Activated CD4-positive, alpha-beta T cell treated with anti-CD3 and anti-CD28 coated beads, Interleukin-2, amount 50 U/mL, for 4 hours (primary cell): ENCODE measurements around the gene KYAT1.
A peak's percentile ranks its signal among the peaks of the same experiment; 100 is the strongest.

Experiments
- DNase-seq, 2 experiments: peaks; one replicate each; pipeline ENCODE4 v3.0.0-alpha.2; 2020

The KYAT1 gene

DNA sequence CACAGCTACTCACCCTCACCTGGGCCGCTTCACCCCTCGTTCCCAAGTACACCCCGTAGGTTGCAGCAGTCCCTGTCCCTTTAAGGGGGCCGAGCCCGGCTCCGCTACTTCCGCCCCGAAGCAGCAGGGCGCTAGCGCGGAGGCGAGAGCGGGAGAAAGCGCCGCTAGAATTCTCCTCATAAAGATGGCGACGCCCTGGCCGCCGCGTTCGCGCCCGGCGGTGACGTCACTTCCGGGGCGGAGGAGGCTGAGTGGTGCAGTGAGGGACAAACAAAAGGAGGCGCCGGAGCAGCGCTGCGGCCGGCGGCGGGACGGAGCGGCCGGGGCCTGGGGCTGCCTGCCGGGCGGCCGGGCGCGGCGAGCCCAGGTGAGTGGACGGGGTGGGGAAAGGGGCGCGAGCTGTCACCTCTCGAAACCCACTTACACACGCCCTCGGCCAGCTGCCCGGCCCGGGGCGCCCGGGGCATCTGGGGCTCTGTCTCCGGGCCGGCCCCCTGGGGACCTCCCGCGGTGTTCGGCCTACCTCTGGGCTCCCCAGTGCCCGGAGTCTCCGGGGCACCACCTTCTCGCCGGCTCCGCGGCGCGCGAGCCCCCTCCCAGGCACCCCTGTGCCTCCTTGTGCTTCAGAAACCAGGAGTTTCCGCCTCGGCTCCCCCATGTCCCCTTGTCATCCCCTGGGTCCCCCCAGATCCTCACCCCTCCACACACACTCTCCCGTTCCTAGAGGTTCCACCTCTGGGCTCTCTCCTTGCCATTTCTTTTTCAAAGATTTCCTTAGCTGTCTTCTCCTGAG, at the start of gene KYAT1, which contains the start of gene LRRC8A:
Gene KYAT1, minus strand, starts transcription at position 67 of the 793 bp plus-strand sequence. CDS start 36,545 bp downstream, outside the sequence.
Gene LRRC8A, plus strand, starts transcription at position 250 of the 793 bp plus-strand sequence. CDS start 25,032 bp downstream, outside the sequence.
- DNase-seq, result peak; percentile 98

DNA sequence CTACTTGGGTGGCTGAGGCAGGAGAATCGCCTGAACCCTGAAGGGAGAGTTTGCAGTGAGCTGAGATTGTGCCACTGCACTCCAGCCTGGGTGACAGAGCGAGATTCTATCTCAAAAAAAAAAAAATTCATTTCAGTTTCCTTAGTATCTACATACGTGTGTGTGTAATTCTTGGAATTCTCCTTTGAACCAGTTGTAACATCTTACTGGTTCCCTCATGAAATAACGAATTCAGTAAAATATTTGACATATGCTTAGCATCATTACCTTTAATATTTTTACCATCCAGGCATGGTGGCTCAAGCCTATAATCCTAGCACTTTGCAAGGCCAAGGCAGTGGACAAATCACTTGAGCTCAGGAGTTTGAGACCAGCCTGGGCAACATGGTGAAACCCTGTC, 47.8 kb upstream of the KYAT1 start:
- DNase-seq, result no peak

DNA sequence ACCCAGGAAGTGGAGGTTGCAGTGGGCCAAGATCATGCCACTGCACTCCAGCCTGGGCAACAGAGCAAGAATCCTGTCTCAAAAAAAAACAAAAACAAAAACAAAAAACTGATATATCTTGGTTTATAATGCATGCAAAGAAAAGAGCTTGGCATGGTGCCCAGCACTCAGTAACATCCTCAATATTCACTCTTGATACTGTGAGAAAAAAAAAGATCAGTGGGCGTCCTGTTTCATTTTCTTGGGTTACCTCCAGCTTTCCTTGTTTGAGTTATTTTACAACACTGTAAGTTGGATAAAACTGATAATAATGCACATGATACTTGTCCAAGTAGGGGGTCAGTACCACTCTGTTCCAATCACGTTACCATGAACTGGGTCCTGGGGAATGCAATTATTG, 46.9 kb upstream of the KYAT1 start:
- no peak for DNase-seq

DNA sequence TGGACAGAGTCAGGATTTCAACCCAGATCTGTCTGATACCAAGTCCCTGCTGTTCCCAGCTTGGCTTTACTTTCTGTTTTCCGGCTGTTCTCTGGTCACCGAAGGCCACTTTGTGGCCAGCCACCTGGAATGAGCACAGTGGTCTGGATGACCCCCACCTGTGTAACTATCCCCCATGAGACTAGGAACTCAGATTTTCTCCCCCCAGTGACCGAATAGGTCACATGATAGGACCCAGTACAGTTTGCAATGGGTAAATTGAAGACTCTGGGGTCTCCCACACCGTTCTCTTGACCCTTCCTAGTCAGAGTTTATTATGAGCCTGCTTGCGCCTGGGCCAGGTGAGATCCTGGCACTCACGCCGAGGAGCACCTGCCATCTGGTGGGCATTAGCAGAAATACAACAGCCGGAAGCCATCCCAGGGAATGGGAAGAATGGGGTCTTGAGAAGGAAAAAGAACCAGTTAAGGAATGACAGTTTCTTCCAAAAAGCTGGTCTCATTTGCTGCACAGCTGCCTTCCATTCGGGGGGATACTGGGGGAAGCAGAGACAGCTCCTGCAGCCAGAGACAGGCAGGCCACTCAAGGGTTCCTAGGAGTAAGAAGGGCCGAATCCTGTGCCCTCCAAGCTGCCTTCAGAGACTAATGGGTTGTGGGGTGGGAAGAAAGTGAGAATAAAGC, 46.1 kb upstream of the KYAT1 start:
- peak; percentile 41 for DNase-seq

DNA sequence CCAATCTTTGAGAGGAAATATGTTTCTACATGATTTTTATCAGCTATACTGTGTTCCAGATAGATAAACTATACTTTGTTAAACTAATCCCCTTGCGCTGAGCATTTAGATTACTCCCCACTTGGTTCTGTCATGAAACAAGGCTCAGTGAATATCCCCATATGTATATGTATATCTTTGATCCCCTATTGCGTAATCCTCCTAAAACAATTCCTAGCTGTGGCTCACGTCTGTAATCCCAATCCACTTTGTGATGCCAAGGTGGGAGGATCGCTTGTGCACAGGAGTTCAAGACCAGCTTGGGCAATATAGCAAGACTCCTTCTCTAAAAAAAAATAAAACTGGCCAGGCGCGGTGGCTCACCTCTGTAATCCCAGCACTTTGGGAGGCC, 41.7 kb upstream of the KYAT1 start:
- no peak for DNase-seq

DNA sequence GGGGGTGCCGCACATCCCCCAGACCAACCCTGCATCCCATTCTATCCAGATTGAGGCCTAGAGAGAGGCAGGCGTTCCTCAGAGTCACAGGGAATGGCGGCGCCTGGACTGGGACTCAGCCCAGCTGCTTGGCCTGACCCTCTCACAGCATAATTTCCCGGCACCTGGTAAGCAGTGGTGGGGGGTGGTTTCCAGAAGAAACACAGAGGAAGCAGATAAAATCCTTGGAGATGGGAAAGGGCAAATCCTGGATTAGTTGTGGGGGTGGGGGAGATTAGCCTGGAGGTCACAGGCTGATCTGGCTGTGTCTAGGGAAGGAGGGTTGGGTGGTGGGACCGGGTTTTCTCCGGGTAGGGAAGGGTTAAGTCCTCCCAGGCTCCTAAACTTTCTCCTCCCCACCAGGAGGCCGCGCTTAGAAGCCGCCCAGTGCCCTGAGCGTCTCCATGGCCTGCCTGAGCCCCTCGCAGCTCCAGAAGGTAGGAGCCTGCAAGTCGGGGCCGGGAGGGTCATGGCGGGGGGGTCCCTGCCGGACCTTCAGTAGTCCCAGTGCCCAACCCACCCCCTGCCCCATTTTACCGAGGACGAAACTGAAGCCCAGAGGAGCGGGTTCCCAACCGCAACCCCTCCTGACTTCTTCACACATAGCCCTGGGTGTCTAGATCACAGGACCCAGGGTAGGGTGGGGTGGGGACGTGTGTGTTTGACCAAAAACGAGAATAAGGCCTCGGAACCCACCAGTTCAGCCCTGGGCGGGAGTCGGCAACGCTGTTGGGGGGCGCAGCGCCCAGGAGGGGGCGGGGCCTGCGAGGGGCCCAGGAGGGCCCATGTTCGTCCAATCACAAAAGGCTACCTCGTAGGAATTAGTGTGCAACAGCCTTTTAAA, 40.4 kb upstream of the KYAT1 start:
- no peak for DNase-seq

DNA sequence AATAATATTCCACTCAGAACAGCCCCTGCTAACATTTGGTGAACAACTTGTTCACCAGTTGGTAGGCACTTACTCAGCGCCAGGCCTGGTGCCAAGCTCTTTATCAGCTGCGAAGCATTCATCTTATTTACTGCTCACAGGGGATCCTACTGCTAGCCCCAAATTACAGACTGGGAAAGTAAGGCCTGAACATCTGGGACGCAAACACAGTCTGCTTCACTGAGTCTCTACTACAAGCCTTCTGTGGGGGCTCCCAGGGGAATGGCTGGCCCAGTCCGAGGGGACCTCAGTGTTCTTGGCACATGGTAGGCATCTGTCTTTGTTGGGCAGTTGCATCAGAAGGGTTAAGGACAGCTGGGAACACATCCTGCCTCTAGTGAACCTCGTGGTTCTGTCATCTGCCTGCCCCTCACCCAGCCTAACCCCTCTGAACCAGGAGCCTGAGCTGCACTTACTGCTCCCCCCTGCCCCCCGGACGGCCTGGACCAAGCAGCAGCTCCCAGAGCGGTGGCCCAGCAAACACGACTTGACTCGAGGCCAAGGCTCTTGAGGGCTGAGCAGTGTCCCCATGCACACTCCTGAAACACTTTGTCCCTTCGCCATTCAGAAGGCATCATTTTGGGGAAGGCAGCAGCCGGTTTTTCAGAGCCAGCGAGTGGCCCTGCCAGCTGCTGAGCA, 38.8 kb upstream of the KYAT1 start, which contains the start of gene PHYHD1:
Gene PHYHD1, plus strand, starts transcription at position 602 of the 678 bp plus-strand sequence. CDS start 1,342 bp downstream, outside the sequence.
- no peak for DNase-seq

DNA sequence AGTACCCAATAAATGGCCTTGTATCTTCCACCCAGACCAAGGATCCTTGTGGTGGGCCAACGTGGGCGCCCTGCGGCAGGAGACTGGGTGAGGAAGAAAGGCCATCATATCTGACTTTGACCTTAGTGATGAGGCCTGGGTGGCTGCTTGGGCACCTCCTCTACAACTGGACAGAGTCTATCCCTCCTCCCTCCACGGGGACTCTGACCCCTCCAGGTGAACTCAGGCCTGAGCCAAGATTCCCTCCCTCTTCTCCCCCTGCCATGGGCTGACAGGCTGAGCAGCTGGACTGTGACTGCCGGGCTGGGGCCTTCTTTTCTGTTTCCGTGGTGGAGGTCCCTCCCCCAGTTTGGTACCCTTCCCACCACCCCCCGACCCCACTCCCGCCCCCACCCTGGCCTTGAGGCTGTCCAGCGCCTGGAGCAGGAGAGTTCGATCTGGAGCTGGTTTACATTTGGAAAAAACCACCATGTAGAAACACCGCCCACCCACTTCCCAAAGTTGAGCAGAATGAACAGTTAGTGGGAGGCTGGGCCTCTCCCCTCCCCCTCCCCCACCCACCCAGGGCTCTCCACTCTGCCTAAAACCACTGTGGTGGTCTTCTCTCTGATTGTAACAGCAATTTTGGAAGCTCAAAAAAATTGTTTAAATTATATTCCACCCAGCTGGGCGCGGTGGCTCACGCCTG, 37.8 kb upstream of the KYAT1 start:
- DNase-seq, result no peak

DNA sequence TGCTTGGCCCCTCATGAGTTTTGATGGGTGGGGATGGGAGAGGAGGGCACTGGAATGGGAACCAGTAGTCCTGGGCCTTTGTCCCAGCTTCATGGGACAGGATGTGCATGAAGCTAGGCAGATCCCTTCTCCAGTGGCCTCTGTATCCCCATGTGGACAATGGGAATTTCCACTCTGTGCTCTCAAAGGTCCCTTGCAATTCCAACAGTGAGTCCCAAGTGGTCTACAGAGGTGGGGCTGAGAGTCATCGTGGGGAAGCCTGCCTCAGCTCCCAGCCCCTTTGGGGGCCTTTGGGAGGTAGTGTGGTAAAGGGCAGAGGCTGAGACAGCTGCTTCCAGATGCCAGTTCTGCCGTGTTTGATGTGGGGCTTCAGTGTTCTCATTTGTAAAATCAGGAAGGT, 37.2 kb upstream of the KYAT1 start:
- no peak for DNase-seq

DNA sequence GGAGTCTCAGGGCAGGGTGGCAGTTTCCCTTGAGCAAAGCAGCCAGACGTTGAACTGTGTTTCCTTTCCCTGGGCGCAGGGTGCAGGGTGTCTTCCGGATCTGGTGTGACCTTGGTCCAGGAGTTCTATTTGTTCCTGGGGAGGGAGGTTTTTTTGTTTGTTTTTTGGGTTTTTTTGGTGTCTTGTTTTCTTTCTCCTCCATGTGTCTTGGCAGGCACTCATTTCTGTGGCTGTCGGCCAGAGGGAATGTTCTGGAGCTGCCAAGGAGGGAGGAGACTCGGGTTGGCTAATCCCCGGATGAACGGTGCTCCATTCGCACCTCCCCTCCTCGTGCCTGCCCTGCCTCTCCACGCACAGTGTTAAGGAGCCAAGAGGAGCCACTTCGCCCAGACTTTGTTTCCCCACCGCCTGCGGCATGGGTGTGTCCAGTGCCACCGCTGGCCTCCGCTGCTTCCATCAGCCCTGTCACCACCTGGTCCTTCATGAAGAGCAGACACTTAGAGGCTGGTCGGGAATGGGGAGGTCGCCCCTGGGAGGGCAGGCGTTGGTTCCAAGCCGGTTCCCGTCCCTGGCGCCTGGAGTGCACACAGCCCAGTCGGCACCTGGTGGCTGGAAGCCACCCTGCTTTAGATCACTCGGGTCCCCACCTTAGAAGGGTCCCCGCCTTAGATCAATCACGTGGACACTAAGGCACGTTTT, 35.5 kb upstream of the KYAT1 start:
- no peak for DNase-seq

DNA sequence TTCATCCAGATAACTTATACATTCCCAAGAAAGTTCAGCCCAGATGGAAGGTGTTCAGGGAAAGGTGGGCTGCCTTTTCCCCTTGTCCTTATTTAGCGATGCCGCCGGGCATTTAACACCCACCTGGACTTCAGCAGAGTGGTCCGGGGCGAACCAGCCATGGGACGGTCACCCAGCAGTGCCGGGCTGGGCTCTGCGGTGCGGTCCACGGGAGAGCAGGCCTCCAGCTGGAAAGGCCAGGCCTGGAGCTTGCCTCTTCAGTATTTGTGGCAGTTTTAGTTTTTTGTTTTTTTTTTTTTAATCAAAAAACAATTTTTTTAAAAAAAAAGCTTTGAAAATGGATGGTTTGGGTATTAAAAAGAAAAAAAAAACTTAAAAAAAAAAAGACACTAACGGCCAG, 35.0 kb upstream of the KYAT1 start:
- DNase-seq, result no peak

DNA sequence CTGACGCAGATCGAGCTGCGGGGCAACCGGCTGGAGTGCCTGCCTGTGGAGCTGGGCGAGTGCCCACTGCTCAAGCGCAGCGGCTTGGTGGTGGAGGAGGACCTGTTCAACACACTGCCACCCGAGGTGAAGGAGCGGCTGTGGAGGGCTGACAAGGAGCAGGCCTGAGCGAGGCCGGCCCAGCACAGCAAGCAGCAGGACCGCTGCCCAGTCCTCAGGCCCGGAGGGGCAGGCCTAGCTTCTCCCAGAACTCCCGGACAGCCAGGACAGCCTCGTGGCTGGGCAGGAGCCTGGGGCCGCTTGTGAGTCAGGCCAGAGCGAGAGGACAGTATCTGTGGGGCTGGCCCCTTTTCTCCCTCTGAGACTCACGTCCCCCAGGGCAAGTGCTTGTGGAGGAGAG, 34.5 kb upstream of the KYAT1 start:
- no peak for DNase-seq

DNA sequence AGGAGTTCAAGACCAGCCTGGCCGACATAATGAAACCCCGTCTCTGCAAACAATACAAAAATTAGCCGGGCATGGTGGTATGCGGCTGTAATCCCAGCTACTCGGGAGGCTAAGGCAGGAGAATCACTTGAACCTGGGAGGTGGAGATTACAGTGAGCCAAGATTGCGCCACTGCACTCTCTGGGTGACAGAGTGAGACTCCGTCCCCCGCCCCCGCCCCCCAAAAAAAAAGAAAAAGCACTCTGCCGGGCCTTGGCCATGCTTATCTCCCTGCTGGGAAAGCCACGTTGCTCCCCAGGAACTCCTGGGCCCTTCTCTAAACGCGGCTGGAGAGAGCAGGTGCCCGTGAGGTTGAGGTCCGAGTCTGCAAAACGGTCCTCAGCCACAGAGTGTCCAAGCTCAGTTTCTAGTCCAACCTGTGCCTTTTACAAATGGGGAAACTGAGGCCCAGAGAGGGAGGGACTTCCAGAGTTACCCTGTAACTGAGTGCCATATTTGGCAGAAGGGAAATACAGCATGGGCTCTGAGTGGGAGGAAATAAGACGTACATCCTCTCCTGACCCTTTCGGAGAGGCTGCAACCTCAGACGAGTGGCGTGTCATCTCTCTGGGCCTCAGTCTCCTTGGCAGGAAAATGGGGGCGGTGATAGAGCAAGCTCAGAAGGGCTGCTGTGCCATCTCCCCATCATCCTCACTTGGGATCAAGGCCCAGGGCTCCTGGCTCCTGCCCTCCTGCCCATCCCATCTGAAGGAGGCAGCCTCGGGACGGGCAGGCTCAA, 32.4 kb upstream of the KYAT1 start:
- no peak for DNase-seq

DNA sequence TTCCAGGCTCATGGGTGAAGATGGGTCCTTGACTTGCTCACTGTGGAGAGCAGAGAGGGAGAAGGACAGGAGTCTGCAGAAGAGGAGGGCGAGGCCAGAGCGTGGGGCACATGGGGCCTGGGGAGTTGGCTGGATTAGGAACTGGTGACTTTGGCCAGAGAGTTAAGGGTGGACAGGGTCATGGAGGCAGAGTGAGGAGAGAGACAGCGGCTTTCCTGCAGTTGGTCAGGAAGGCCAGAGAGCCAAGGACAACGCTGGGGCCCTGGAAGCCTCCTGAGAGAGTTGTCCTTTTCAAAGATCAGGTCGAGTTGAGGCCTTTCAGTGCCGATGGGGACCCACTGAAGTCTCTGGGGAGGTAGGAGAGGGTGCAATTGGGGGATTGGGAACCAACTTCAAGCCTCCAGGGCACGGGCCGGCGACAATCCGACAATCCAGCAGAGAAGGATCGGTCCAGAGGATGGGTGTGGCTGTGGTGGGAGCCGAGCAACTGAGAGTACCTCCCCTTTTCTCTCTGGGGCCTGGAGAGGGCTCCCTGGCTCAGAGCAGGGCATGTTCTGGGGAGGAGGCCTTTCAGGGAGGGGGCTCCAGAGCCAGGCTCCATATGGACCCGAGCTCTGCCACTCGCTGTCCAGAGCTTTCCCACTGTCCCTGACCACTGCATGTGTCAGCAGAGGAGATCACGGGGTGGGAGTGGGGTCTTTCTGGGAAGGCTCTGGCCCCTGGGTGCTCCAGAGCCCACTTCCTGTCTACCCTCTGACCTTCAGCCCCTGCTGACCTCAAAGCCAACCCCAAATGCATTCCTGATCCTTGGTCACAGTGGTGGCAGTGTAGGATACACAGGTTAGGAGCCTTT, 31.5 kb upstream of the KYAT1 start:
- no peak for DNase-seq

DNA sequence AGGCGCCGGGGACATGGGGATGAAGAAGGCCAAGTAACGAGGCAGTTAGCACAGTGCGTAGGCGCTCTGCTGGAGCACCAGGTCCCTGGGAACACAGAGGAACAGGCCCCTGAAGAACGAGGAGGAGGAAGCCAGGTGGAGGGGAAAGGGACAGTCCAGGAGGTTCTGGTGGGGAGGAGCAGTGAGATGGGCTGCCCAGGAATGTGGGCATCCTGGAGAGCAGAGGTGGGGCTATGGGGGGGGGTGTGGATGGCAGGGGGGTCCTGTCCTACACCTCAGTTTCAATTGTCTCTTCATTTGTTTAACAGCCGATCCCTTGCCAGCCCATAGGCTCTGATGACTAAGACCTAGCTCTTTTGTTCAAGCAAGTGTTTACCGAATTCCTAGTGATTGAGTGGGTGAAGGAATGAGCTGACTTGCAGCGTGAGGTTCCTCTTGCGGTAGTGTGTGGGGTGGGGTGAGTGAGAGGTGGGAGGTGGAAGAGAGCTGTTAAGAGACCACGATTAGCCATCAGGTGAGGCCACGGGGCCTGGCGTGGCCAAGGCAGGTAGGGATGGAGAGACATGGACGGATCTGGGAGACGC, 30.6 kb upstream of the KYAT1 start:
- no peak for DNase-seq

DNA sequence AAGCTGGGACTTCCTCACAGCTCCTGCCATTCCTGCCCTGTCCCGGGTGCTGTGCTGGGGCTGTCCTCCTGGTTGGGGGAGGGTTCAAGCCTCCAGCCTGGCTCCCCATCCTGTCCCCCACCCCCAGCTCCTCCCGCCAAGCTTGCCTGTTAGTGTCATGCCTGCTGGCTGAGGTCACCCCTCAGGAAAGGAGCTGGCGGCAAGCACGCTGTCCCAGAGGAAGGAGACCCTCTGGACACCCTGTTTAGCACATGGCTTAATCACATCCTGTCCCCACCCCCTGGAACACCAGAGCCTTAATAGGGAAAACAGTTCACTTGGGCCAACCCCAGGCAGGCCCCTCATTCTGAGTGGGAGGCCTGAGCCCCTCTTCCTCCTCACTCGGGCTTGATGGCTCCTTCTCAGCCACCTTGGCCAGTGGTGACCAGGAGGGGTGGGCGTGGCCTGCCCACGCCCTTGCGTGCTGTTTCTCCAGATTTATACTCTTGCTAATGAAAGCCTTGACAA, 29.8 kb upstream of the KYAT1 start:
- DNase-seq, result no peak

DNA sequence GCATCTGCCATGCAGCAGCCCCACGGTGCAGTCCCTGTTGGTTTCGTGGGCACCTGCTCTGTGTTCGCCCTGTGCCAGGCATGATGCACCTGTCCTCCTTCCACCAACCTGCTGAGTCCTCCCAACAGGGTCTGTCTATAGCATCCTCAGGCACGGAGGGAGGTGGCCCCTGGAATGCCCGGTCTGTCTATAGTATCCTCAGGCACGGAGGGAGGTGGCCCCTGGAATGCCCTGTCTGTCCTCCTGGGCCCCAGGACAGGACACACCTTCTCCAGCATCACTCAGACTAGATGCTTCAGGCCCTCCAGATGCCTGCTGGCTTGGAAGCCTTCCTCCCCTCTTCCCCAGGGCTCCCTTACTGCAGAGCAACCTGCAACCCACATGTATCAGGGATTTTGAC, 29.2 kb upstream of the KYAT1 start:
- no peak for DNase-seq

DNA sequence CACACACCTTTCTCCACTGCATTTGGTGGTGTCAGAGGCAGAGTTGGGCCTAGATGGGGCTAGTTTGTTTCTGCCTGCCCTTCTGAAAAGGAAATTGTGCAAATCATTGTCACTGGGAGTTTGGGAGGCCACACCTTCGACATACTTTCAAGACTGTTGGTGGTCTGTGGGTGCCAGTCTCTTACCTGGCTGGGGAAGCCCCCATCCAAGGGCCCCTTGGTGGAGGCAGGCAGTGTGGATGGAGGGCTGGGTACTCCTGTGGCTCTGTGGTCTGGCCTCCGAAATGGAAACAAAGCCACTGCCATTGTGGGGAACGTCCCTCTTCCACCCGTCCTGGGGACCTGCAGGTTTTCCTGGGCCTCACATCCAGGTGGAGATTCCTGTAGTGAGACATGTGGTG, 28.1 kb upstream of the KYAT1 start:
- DNase-seq, result no peak

DNA sequence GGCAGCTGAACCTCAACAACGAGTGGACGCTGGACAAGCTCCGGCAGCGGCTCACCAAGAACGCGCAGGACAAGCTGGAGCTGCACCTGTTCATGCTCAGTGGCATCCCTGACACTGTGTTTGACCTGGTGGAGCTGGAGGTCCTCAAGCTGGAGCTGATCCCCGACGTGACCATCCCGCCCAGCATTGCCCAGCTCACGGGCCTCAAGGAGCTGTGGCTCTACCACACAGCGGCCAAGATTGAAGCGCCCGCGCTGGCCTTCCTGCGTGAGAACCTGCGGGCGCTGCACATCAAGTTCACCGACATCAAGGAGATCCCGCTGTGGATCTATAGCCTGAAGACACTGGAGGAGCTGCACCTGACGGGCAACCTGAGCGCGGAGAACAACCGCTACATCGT, 26.6 kb upstream of the KYAT1 start:
- no peak for DNase-seq
